K562 (cell line): ENCODE measurements around the gene ITM2B. TPM values are rescaled to one million over a fixed set of nuclear protein-coding genes. Genes with fewer than 3 reads are reported as not detected.

Experiments used
- CHD7 ChIP-seq: fragments of 200-600 bp; sonication (generic); IDR thresholded peaks from one replicate; pipeline ENCODE4 v1.6.1; 2012; ENCODE audit warnings: mild to moderate bottlenecking, low read depth, low read length, inconsistent platforms
- CXXC5 ChIP-seq: fragments of 250-450 bp; sonication (Bioruptor Pico); IDR thresholded peaks from 2 replicates; pipeline ENCODE4 v1.8.0; 2022; ENCODE audit warnings: inconsistent platforms, mild to moderate bottlenecking, moderate library complexity
- ETS1 ChIP-seq: conservative IDR thresholded peaks from 2 replicates; pipeline ENCODE4 v1.6.1; 2011; ENCODE audit warnings: low read depth, mild to moderate bottlenecking, low read length; ENCODE audit not compliant: control insufficient read depth
- FOXP1 ChIP-seq: sonication (generic); formaldehyde crosslinking; IDR thresholded peaks from 2 replicates; pipeline ENCODE4 v1.8.0; 2022; ENCODE audit warnings: mild to moderate bottlenecking, missing genetic modification reagents
- NR2C2 ChIP-seq, 2 experiments: fragments of 200-800 bp in 1 of 2; sonication (Bioruptor generic) in 1 of 2; sonication (generic) in 1 of 2; formaldehyde crosslinking in 1 of 2; IDR thresholded peaks; 2 replicates each; pipeline versions ENCODE4 v1.6.1 to v1.8.0; 2016 to 2022; ENCODE audit warnings: mild to moderate bottlenecking in 1 of 2, missing compliant biosample characterization in 1 of 2, missing genetic modification characterization in 1 of 2, missing genetic modification reagents in 1 of 2
- PHF8 ChIP-seq: fragments of 200-600 bp; sonication (generic); IDR thresholded peaks from 2 replicates; pipeline ENCODE4 v1.6.1; 2012; ENCODE audit warnings: mixed run types, mild to moderate bottlenecking, inconsistent platforms, low read length, moderate library complexity, borderline replicate concordance
- SMARCB1 ChIP-seq: IDR thresholded peaks from 2 replicates; pipeline ENCODE4 v1.6.1; 2011; ENCODE audit warnings: improper control_type of control experiment, low read depth; ENCODE audit not compliant: insufficient read length
- ZBTB9 ChIP-seq: fragments of 450-650 bp; formaldehyde crosslinking; IDR thresholded peaks from 2 replicates; pipeline ENCODE4 v1.4.0; 2020; ENCODE audit warnings: mild to moderate bottlenecking, moderate library complexity
- ZNF395 ChIP-seq: fragments of 200-800 bp; sonication (Bioruptor generic); IDR thresholded peaks from 2 replicates; pipeline ENCODE4 v1.6.1; 2017; ENCODE audit warnings: missing genetic modification characterization, missing compliant biosample characterization
- ZZZ3 ChIP-seq: fragments of 450-650 bp; IDR thresholded peaks from 2 replicates; pipeline ENCODE4 v1.6.1; 2016; ENCODE audit warnings: antibody characterized with exemption, mild to moderate bottlenecking, moderate library complexity
- polyA plus RNA-seq, 8 experiments: library from polyadenylated mRNA; depleted of rRNA in 4 of 8; stranded (reverse) in 5 of 8; unstranded in 3 of 8; fragments of >200 nt; fragmentation: Nextera tagmentation in 2 of 8; fragmentation: Illumina TruSeq in 1 of 8; extraction: Ambion mirVana in 2 of 8; extraction: Trizol in 1 of 8; gene quantifications; 2 replicates each; pipeline versions ENCODE4 v1.2.1 to v1.2.3, GENCODE V29; 2011 to 2014; ENCODE audit warnings: inconsistent platforms in 1 of 8, missing spikeins in 1 of 8
- total RNA-seq, 7 experiments: library from RNA; depleted of rRNA in 6 of 7; stranded (reverse); fragments of >200 nt in 6 of 7; fragmentation: Illumina TruSeq in 2 of 7; extraction: Trizol in 2 of 7; gene quantifications; 2 replicates each; pipeline versions ENCODE4 v1.2.1 to v1.2.3, GENCODE V29; 2011 to 2021; ENCODE audit warnings: low replicate concordance in 1 of 7

Gene ITM2B
- total and polyA plus RNA-seq, 9 of the 15 experiments (the other 6 are each of a cell fraction or from before 2014, with no cell fraction given) = 22.0 to 83.8 (median 45.0) TPM

GRCh38 chr13:48233046-48233888, at the start of gene ITM2B (continued):
- TF ChIP-seq NR2C2 (CRISPR knock-in tag; IDR thresholded peaks at IDR 0.05) (no peak), NR2C2 (tag; IDR thresholded peaks at IDR 0.05) (no peak), PHF8 (peak; percentile 86), ZBTB9 (CRISPR knock-in tag) (peak; percentile 28; the same call in 1 of the 2 replicates), SMARCB1 (no peak), FOXP1 (CRISPR knock-in tag) (0 out of 2 replicates have a peak, but pooled peaks have one; percentile 42), ZNF395 (CRISPR knock-in tag) (no peak), CHD7 (no peak), ETS1 (peak; percentile 51; the same call in 1 of the 2 replicates), CXXC5 (CRISPR knock-in tag) (peak; percentile 50), ZZZ3 (no peak)
